SK-N-SH treated with all-trans-retinoic acid at 6 μM for 48 hours (cell line): ENCODE measurements around the gene VPS13D.

Experiments used
- ARNTL ChIP-seq: fragments of 450-650 bp; formaldehyde crosslinking; IDR thresholded peaks from 2 replicates; pipeline ENCODE4 v1.5.0; 2020; ENCODE audit warnings: low read depth, mild to moderate bottlenecking, moderate library complexity, borderline replicate concordance
- ESRRG ChIP-seq: fragments of 250-450 bp; sonication (Bioruptor Pico); IDR thresholded peaks from 2 replicates; pipeline ENCODE4 v1.6.1; 2021; ENCODE audit warnings: mild to moderate bottlenecking
- RARB ChIP-seq: fragments of 250-450 bp; sonication (Bioruptor Pico); IDR thresholded peaks from 2 replicates; pipeline ENCODE4 v1.8.0; 2021; ENCODE audit warnings: mild to moderate bottlenecking, moderate library complexity
- TCF4 ChIP-seq: fragments of 250-450 bp; sonication (Bioruptor Pico); IDR thresholded peaks from 2 replicates; pipeline ENCODE4 v1.8.0; 2021; ENCODE audit warnings: mild to moderate bottlenecking, moderate library complexity, borderline replicate concordance
- TOX ChIP-seq: fragments of 250-450 bp; sonication (Bioruptor Pico); IDR thresholded peaks from 2 replicates; pipeline ENCODE4 v1.8.0; 2021; ENCODE audit warnings: mild to moderate bottlenecking, moderate library complexity, borderline replicate concordance
- ZC3H10 ChIP-seq: fragments of 250-450 bp; sonication (Bioruptor Pico); IDR thresholded peaks from 2 replicates; pipeline ENCODE4 v1.5.1; 2021; ENCODE audit warnings: mild to moderate bottlenecking, moderate library complexity
- ZFP30 ChIP-seq: fragments of 450-650 bp; formaldehyde crosslinking; IDR thresholded peaks from 2 replicates; pipeline ENCODE4 v1.5.0; 2022; ENCODE audit warnings: mild to moderate bottlenecking, moderate library complexity
- ZNF8 ChIP-seq: fragments of 450-650 bp; formaldehyde crosslinking; IDR thresholded peaks from 2 replicates; pipeline ENCODE4 v1.5.0; 2020; ENCODE audit warnings: mild to moderate bottlenecking, moderate library complexity

- TF ChIP-seq TOX (CRISPR knock-in tag) (no peak), ZFP30 (CRISPR knock-in tag) (no peak), ESRRG (CRISPR knock-in tag) (no peak), ZNF8 (CRISPR knock-in tag) (no peak), ARNTL (CRISPR knock-in tag) (no peak), TCF4 (CRISPR knock-in tag) (no peak), RARB (no peak), ZC3H10 (no peak)
Observed at GRCh38 chr1:12539705-12540579, 310.1 kb downstream of the VPS13D start.
